Loucy (cell line): Measurements from ENCODE around the gene FNDC1.

Experiments used
- H2AFZ ChIP-seq: fragments of 200-600 bp; sonication (generic); 2 replicates; pipeline ENCODE4 v1.6.0; 2016; ENCODE audit warnings: antibody characterized with exemption, mild to moderate bottlenecking, low read length, moderate library complexity
- H3F3A ChIP-seq: fragments of 200-600 bp; 2 replicates; pipeline ENCODE4 v1.6.0; 2016; ENCODE audit warnings: antibody characterized with exemption, low read depth, mild to moderate bottlenecking
- H3K27me3 ChIP-seq: fragments of 200-600 bp; sonication (generic); 2 replicates; pipeline ENCODE4 v1.6.1; 2014; ENCODE audit warnings: low read length, mild to moderate bottlenecking; ENCODE audit not compliant: insufficient read depth, poor library complexity, severe bottlenecking
- H3K36me3 ChIP-seq: fragments of 200-600 bp; sonication (generic); 2 replicates; pipeline ENCODE4 v1.6.1; 2016; ENCODE audit warnings: low read length; ENCODE audit not compliant: insufficient read depth
- H3K4me1 ChIP-seq: fragments of 200-600 bp; sonication (generic); 2 replicates; pipeline ENCODE4 v1.5.1; 2014; ENCODE audit warnings: low read length, mild to moderate bottlenecking; ENCODE audit not compliant: insufficient read depth, poor library complexity, severe bottlenecking
- H3K4me2 ChIP-seq: fragments of 200-600 bp; sonication (generic); 2 replicates; pipeline ENCODE4 v1.6.0; 2014; ENCODE audit warnings: antibody characterized with exemption, low read length, low read depth, mild to moderate bottlenecking; ENCODE audit not compliant: poor library complexity, severe bottlenecking
- H3K4me3 ChIP-seq: fragments of 200-600 bp; sonication (generic); 2 replicates; pipeline ENCODE4 v1.5.1; 2014; ENCODE audit warnings: low read length, mild to moderate bottlenecking, mixed read lengths; ENCODE audit not compliant: poor library complexity, severe bottlenecking
- H3K79me2 ChIP-seq: fragments of 200-600 bp; sonication (generic); 2 replicates; pipeline ENCODE4 v1.6.1; 2014; ENCODE audit warnings: low read length; ENCODE audit not compliant: insufficient read depth
- H3K9ac ChIP-seq: fragments of 200-600 bp; sonication (generic); 2 replicates; pipeline ENCODE4 v1.6.0; 2014; ENCODE audit warnings: mild to moderate bottlenecking, low read depth, low read length, moderate library complexity; ENCODE audit not compliant: poor library complexity, severe bottlenecking
- H3K9me2 ChIP-seq: fragments of 200-600 bp; sonication (generic); replicated peaks from 2 replicates; pipeline ENCODE4 v1.6.1; 2016; ENCODE audit warnings: low read depth, low read length, mixed read lengths
- H3K9me3 ChIP-seq: fragments of 200-600 bp; sonication (generic); 2 replicates; pipeline ENCODE4 v1.6.1; 2014; ENCODE audit warnings: mild to moderate bottlenecking, antibody characterized with exemption, low read length, low read depth; ENCODE audit not compliant: insufficient read depth
- H4K20me1 ChIP-seq: fragments of 200-600 bp; sonication (generic); 2 replicates; pipeline ENCODE4 v1.6.0; 2014; ENCODE audit warnings: antibody characterized with exemption, low read length, mild to moderate bottlenecking; ENCODE audit not compliant: insufficient read depth, poor library complexity, severe bottlenecking
- CTCF ChIP-seq: fragments of 200-600 bp; sonication (generic); conservative IDR thresholded peaks from 2 replicates; pipeline ENCODE4 v1.5.1; 2014; ENCODE audit warnings: mild to moderate bottlenecking, antibody characterized with exemption, low read length
- EZH2phosphoT487 ChIP-seq: fragments of 200-600 bp; IDR thresholded peaks from 2 replicates; pipeline ENCODE4 v1.6.1; 2018; ENCODE audit warnings: antibody characterized with exemption, mild to moderate bottlenecking, moderate library complexity, borderline replicate concordance

Gene FNDC1

GRCh38 chr6:159256128-159256527 is 86.9 kb downstream of the FNDC1 start:
- H3K27me3 ChIP-seq: no peaks in the 10 kb centered on the region

GRCh38 chr6:159257846-159258245 is 88.6 kb downstream of the FNDC1 start:
- H2AFZ ChIP-seq: no peak overlapping the region
- no peaks in the 10 kb centered on the region for H3K27me3 ChIP-seq
- no peak overlapping the region for H3K4me2 ChIP-seq
- H3F3A ChIP-seq: no peaks in the 10 kb centered on the region
- no peaks in the 10 kb centered on the region for H3K9me2 ChIP-seq
- H3K4me3 ChIP-seq: no peak overlapping the region
- H4K20me1 ChIP-seq: no peaks in the 10 kb centered on the region
- no peaks in the 10 kb centered on the region for H3K4me1 ChIP-seq
- H3K9me3 ChIP-seq: no peaks in the 10 kb centered on the region
- TF ChIP-seq CTCF (no peak), EZH2phosphoT487 (no peak)
- no peak overlapping the region for H3K9ac ChIP-seq
- H3K36me3 ChIP-seq: no peaks in the 10 kb centered on the region
- H3K79me2 ChIP-seq: no peaks in the 10 kb centered on the region

More at GRCh38 chr6:159256128-159256527, 86.9 kb downstream of the FNDC1 start:
- Histone ChIP-seq H4K20me1 (no peaks in the 10 kb centered on the region), H3K4me3 (no peak overlapping the region), H3K9me3 (no peaks in the 10 kb centered on the region), H3K4me2 (no peak overlapping the region), H2AFZ (no peak overlapping the region), H3K9me2 (no peaks in the 10 kb centered on the region), H3K4me1 (no peaks in the 10 kb centered on the region), H3K36me3 (no peaks in the 10 kb centered on the region), H3K9ac (no peak overlapping the region), H3K79me2 (no peaks in the 10 kb centered on the region), H3F3A (no peaks in the 10 kb centered on the region)
- TF ChIP-seq CTCF (no peak), EZH2phosphoT487 (no peak)

GRCh38 chr6:159259441-159260125 is 90.4 kb downstream of the FNDC1 start:
- Histone ChIP-seq H4K20me1 (no peaks in the 10 kb centered on the region), H3K9me2 (no peaks in the 10 kb centered on the region), H3K9ac (no peak overlapping the region), H2AFZ (no peak overlapping the region), H3K4me2 (no peak overlapping the region), H3F3A (no peaks in the 10 kb centered on the region), H3K9me3 (no peaks in the 10 kb centered on the region), H3K27me3 (no peaks in the 10 kb centered on the region), H3K4me1 (no peaks in the 10 kb centered on the region), H3K36me3 (no peaks in the 10 kb centered on the region), H3K4me3 (no peak overlapping the region), H3K79me2 (no peaks in the 10 kb centered on the region)
- TF ChIP-seq EZH2phosphoT487: no peak
- TF ChIP-seq CTCF: no peak
